HG03103 (cell line): ENCODE data around the gene NEK4.

Experiments
- ATAC-seq: cut with Tn5 transposase; IDR thresholded peaks from one replicate; pipeline ENCODE4 v1.9.1; 2021; ENCODE audit warnings: low read depth; ENCODE audit not compliant: unreplicated experiment

NEK4 gene

GRCh38 chr3:52705688-52706686 lies 64.8 kb downstream of the NEK4 start, which contains the start of the genes GLT8D1 and SPCS1:
TSS of gene GLT8D1 (minus strand) at chr3:52705791. CDS start at chr3:52700460, 5,331 bp downstream.
TSS of gene SPCS1 (plus strand) at chr3:52706106. CDS start at chr3:52706247, 141 bp downstream.
- ATAC-seq: peak; percentile 65

GRCh38 chr3:52705438-52705687 lies 65.4 kb downstream of the NEK4 start:
- ATAC-seq: no peak

GRCh38 chr3:52704611-52705437 lies 65.9 kb downstream of the NEK4 start:
- ATAC-seq: no peak

GRCh38 chr3:52703341-52703740 lies 67.4 kb downstream of the NEK4 start:
- no peak for ATAC-seq

- ATAC-seq: no peak
These were observed 73.1 kb downstream of the NEK4 start for GRCh38 chr3:52697632-52697965.

- no peak for ATAC-seq
These were observed 73.7 kb downstream of the NEK4 start for GRCh38 chr3:52696830-52697631.

- ATAC-seq: no peak
These were observed 74.7 kb downstream of the NEK4 start for GRCh38 chr3:52695798-52696671.

GRCh38 chr3:52694528-52695189 lies 76.1 kb downstream of the NEK4 start:
- ATAC-seq: no peak

GRCh38 chr3:52693071-52693470 lies 77.7 kb downstream of the NEK4 start:
- no peak for ATAC-seq

GRCh38 chr3:52690560-52690959 lies 80.2 kb downstream of the NEK4 start:
- no peak for ATAC-seq

GRCh38 chr3:52689151-52689550 lies 81.6 kb downstream of the NEK4 start:
- no peak for ATAC-seq

GRCh38 chr3:52688266-52688665 lies 82.5 kb downstream of the NEK4 start:
- ATAC-seq: no peak

- ATAC-seq: peak; percentile 47
These were observed 84.7 kb downstream of the NEK4 start, which contains the start of the genes GNL3 and PBRM1 for GRCh38 chr3:52685709-52686691. TSS of gene GNL3 (plus strand) at chr3:52686032. CDS start at chr3:52686093, 61 bp downstream. TSS of gene PBRM1 (minus strand) at chr3:52685913.

GRCh38 chr3:52685285-52685708 lies 85.4 kb downstream of the NEK4 start:
- peak; percentile 59 for ATAC-seq

- no peak for ATAC-seq
These were observed 86.6 kb downstream of the NEK4 start for GRCh38 chr3:52684184-52684583.

GRCh38 chr3:52683611-52684010 lies 87.1 kb downstream of the NEK4 start:
- ATAC-seq: no peak

GRCh38 chr3:52682016-52682415 lies 88.7 kb downstream of the NEK4 start:
- ATAC-seq: no peak

- no peak for ATAC-seq
These were observed 89.1 kb downstream of the NEK4 start for GRCh38 chr3:52681596-52681995.
